HCT116 (cell line): Measurements from ENCODE around the gene CACNG3.

Experiments used
- CTCF ChIP-seq, 3 experiments: fragments of 200-600 bp in 1 of 3; sonication (generic) in 1 of 3; IDR thresholded peaks in 2 of 3; conservative IDR thresholded peaks in 1 of 3; 2 replicates each; pipeline ENCODE4 v1.5.1; 2012 to 2017; ENCODE audit warnings: low read depth in 2 of 3, low read length in 2 of 3, antibody characterized with exemption in 1 of 3, borderline replicate concordance in 1 of 3, control low read depth in 1 of 3, mild to moderate bottlenecking in 1 of 3, mixed read lengths in 1 of 3, mixed run types in 1 of 3, moderate library complexity in 1 of 3; ENCODE audit not compliant: insufficient read depth in 1 of 3
- EGR1 ChIP-seq: IDR thresholded peaks from 2 replicates; pipeline ENCODE4 v1.6.1; 2012; ENCODE audit warnings: low read depth
- ELF1 ChIP-seq: IDR thresholded peaks from 2 replicates; pipeline ENCODE4 v1.6.1; 2012; ENCODE audit warnings: low read depth, borderline replicate concordance
- EZH2 ChIP-seq: fragments of 200-600 bp; sonication (generic); IDR thresholded peaks from 2 replicates; pipeline ENCODE4 v1.6.1; 2017; ENCODE audit warnings: antibody characterized with exemption, mixed run types
- EZH2phosphoT487 ChIP-seq: fragments of 200-600 bp; IDR thresholded peaks from 2 replicates; pipeline ENCODE4 v1.6.1; 2018; ENCODE audit warnings: antibody characterized with exemption, borderline replicate concordance
- MAX ChIP-seq: IDR thresholded peaks from 2 replicates; pipeline ENCODE4 v1.6.1; 2012
- POLR2A ChIP-seq: IDR thresholded peaks from 2 replicates; pipeline ENCODE4 v1.7.0; 2011; ENCODE audit warnings: borderline replicate concordance; ENCODE audit not compliant: insufficient read depth, insufficient read length; ENCODE audit errors: extremely low read depth
- RAD21 ChIP-seq: IDR thresholded peaks from 2 replicates; pipeline ENCODE4 v1.6.1; 2012; ENCODE audit warnings: low read depth, mild to moderate bottlenecking
- REST ChIP-seq: IDR thresholded peaks from 2 replicates; pipeline ENCODE4 v1.6.1; 2012; ENCODE audit warnings: low read depth
- SIN3A ChIP-seq: IDR thresholded peaks from 2 replicates; pipeline ENCODE4 v1.6.1; 2012; ENCODE audit warnings: low read depth
- YY1 ChIP-seq: IDR thresholded peaks from 2 replicates; pipeline ENCODE4 v1.6.1; 2011; ENCODE audit warnings: low read length, low read depth, moderate library complexity, mild to moderate bottlenecking; ENCODE audit not compliant: insufficient replicate concordance; ENCODE audit errors: extremely low read depth
- ZNF274 ChIP-seq: fragments of 200-500 bp; sonication (Bioruptor generic); IDR thresholded peaks from 2 replicates; pipeline ENCODE4 v1.6.1; 2014; ENCODE audit warnings: mild to moderate bottlenecking, low read depth, low read length, inconsistent platforms

- TF ChIP-seq RAD21 (no peak), EZH2 (no peak), CTCF (IDR thresholded peaks at IDR 0.05 in 2 of 3, conservative IDR thresholded peaks at IDR 0.05 in 1 of 3; ENCODE audit: borderline replicate concordance in 1 of 3, insufficient read depth in 1 of 3, low read depth in 2 of 3, low read length in 2 of 3) (no peak), EGR1 (no peak), POLR2A (no peak), ZNF274 (no peak), YY1 (no peak), SIN3A (no peak), REST (no peak), MAX (no peak), ELF1 (no peak), EZH2phosphoT487 (no peak)
Observed at GRCh38 chr16:24275413-24275812, 19.3 kb downstream of the CACNG3 start.
